Measurements from ENCODE around the gene SRSF9. TPM values are rescaled to one million over a fixed set of nuclear protein-coding genes. Genes with fewer than 3 reads are reported as not detected.

The SRSF9 gene
- total RNA-seq, 1 experiment from 2014 or later: 302 TPM

DNA sequence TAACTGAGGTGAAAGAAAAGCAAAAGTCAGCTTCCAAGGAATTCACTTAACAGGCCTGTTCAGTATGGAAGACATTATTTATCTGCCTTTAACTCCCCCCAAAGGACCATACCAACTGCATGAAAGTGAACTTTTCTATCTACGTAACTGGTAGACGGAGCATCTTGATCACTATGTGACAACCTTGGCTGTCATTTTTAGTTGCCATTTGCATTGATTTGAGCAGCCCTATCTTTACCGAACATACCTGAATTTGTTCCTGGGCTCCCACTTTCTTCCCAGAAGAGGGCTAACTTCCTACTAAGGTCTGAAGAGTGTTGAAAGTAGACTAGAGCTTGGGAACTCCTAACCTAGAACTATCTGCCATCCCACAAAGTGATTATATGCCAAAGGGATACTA, 9.4 kb downstream of the SRSF9 start:
- Histone ChIP-seq H3K23ac (ENCODE audit: insufficient read length, low read depth, low read length) (no peak overlapping the region), H4K91ac (ENCODE audit: insufficient read length, low read depth, low read length) (no peak overlapping the region), H3K4ac (ENCODE audit: low read depth, low read length) (no peak overlapping the region), H2BK20ac (ENCODE audit: low read depth, low read length, poor library complexity, severe bottlenecking) (no peak overlapping the region), H3K23me2 (ENCODE audit: insufficient read length, low read depth, low read length, poor library complexity, severe bottlenecking) (no peaks in the 10 kb centered on the region), H3K9ac (ENCODE audit: extremely low read depth, insufficient read length, low read length) (no peak overlapping the region), H3K27ac (ENCODE audit: insufficient read length, low read depth, low read length) (no peak overlapping the region), H3K4me2 (ENCODE audit: insufficient read depth, insufficient read length, low read length) (no peak overlapping the region), H3T11ph (ENCODE audit: low read length) (no peak overlapping the region), H2BK15ac (ENCODE audit: low read depth, low read length) (no peak overlapping the region), H4K5ac (ENCODE audit: insufficient read length, low read depth, low read length) (no peak overlapping the region), H2AK5ac (ENCODE audit: insufficient read length, low read length) (no peak overlapping the region), H4K8ac (replicated peaks; ENCODE audit: insufficient read length, low read depth, low read length) (no peak overlapping the region), H3K79me2 (ENCODE audit: insufficient read depth, low read length) (no peaks in the 10 kb centered on the region), H3K79me1 (ENCODE audit: insufficient read depth, low read depth, low read length, poor library complexity, severe bottlenecking) (no peaks in the 10 kb centered on the region), H3K56ac (ENCODE audit: insufficient read length, low read depth, low read length) (no peak overlapping the region), H2AFZ (ENCODE audit: low read length) (no peak overlapping the region), H3K18ac (ENCODE audit: insufficient read length, low read depth, low read length) (no peak overlapping the region), H3K4me1 (ENCODE audit: insufficient read depth, low read length) (no peaks in the 10 kb centered on the region), H3K9me3 (ENCODE audit: control insufficient read depth, low read depth, low read length) (no peaks in the 10 kb centered on the region), H2BK5ac (ENCODE audit: insufficient read length, low read length) (no peak overlapping the region), H4K20me1 (ENCODE audit: control insufficient read depth, insufficient read depth, insufficient read length) (no peaks in the 10 kb centered on the region), H3K27me3 (ENCODE audit: insufficient read depth, low read length) (no peaks in the 10 kb centered on the region), H2BK120ac (ENCODE audit: low read depth, low read length, poor library complexity, severe bottlenecking) (no peak overlapping the region), H3K14ac (ENCODE audit: insufficient read depth, low read length) (no peak overlapping the region), H2BK12ac (ENCODE audit: insufficient read length, low read depth, low read length) (no peak overlapping the region)
- no peaks in the 10 kb centered on the region for H3K27me3 Mint-ChIP-seq (ENCODE audit: low read depth)
- DNase-seq: no peak
- no peak overlapping the region for H3K4me3 Mint-ChIP-seq
- no peaks in the 10 kb centered on the region for H3K4me1 Mint-ChIP-seq
- peaks cover 64 to 94% (median 87%) of the 10 kb centered on the region in 3 experiments; a peak in 6 of 7 replicates for H3K36me3 Mint-ChIP-seq (ENCODE audit: insufficient read depth in 1 of 3, low read depth in 3 of 3)
- TF ChIP-seq, protein P1, sequence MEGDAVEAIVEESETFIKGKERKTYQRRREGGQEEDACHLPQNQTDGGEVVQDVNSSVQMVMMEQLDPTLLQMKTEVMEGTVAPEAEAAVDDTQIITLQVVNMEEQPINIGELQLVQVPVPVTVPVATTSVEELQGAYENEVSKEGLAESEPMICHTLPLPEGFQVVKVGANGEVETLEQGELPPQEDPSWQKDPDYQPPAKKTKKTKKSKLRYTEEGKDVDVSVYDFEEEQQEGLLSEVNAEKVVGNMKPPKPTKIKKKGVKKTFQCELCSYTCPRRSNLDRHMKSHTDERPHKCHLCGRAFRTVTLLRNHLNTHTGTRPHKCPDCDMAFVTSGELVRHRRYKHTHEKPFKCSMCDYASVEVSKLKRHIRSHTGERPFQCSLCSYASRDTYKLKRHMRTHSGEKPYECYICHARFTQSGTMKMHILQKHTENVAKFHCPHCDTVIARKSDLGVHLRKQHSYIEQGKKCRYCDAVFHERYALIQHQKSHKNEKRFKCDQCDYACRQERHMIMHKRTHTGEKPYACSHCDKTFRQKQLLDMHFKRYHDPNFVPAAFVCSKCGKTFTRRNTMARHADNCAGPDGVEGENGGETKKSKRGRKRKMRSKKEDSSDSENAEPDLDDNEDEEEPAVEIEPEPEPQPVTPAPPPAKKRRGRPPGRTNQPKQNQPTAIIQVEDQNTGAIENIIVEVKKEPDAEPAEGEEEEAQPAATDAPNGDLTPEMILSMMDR (conservative IDR thresholded peaks at IDR 0.05): no peak
- H3K27ac Mint-ChIP-seq: peak overlapping the region in 1 of 3 experiments; percentile 33; a peak in 2 of 7 replicates
- no peaks in the 10 kb centered on the region for H3K9me3 Mint-ChIP-seq
- no CpG with 5 or more reads among the region's 3 CpGs for WGBS (ENCODE audit: extremely low coverage, insufficient read length, low lambda C conversion rate)

Data from H9 (cell line).